Measurements from ENCODE around the gene RBBP8.

DNA sequence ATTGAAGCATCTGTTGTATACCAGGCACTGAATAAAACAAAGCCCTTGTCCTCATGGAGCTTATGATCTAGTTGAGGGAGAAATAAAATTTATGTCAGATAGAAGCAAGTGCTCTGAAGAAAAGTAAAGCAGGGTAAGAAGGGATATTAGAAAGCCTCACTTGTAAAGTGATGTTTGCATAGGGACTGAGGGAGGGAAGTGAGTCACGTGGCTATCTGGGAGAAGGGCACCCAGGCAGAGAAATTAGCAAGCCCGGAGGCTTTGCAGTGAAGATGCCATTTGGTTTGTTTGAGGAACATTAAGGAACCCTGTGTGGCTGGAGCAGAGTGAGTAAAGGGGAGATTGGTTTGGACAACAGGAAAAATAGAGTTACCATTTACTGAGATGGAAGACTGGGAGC, 52.1 kb downstream of the RBBP8 start:
- TF ChIP-seq FOXM1 (IDR thresholded peaks at IDR 0.05; ENCODE audit: borderline replicate concordance, low read depth), result no peak
- TF ChIP-seq TAF1 (IDR thresholded peaks at IDR 0.05; ENCODE audit: low read depth), result no peak
- no peak for TF ChIP-seq USF1 (IDR thresholded peaks at IDR 0.05)
- no peak for TF ChIP-seq EP300 (IDR thresholded peaks at IDR 0.05; ENCODE audit: borderline replicate concordance)
- TF ChIP-seq, protein P1, sequence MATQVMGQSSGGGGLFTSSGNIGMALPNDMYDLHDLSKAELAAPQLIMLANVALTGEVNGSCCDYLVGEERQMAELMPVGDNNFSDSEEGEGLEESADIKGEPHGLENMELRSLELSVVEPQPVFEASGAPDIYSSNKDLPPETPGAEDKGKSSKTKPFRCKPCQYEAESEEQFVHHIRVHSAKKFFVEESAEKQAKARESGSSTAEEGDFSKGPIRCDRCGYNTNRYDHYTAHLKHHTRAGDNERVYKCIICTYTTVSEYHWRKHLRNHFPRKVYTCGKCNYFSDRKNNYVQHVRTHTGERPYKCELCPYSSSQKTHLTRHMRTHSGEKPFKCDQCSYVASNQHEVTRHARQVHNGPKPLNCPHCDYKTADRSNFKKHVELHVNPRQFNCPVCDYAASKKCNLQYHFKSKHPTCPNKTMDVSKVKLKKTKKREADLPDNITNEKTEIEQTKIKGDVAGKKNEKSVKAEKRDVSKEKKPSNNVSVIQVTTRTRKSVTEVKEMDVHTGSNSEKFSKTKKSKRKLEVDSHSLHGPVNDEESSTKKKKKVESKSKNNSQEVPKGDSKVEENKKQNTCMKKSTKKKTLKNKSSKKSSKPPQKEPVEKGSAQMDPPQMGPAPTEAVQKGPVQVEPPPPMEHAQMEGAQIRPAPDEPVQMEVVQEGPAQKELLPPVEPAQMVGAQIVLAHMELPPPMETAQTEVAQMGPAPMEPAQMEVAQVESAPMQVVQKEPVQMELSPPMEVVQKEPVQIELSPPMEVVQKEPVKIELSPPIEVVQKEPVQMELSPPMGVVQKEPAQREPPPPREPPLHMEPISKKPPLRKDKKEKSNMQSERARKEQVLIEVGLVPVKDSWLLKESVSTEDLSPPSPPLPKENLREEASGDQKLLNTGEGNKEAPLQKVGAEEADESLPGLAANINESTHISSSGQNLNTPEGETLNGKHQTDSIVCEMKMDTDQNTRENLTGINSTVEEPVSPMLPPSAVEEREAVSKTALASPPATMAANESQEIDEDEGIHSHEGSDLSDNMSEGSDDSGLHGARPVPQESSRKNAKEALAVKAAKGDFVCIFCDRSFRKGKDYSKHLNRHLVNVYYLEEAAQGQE (IDR thresholded peaks at IDR 0.05; ENCODE audit: low read depth), result no peak
- TF ChIP-seq RAD21 (IDR thresholded peaks at IDR 0.05; ENCODE audit: low read depth), result no peak
- no peak for TF ChIP-seq TEAD4 (IDR thresholded peaks at IDR 0.05)
- TF ChIP-seq MAX (IDR thresholded peaks at IDR 0.05), result no peak
- TF ChIP-seq CREB1 (IDR thresholded peaks at IDR 0.05; ENCODE audit: low read depth), result no peak
- TF ChIP-seq EGR1 (IDR thresholded peaks at IDR 0.05), result no peak
- no peak for TF ChIP-seq YY1 (IDR thresholded peaks at IDR 0.05; ENCODE audit: low read depth)
- TF ChIP-seq ZBTB7A (IDR thresholded peaks at IDR 0.05; ENCODE audit: low read depth), result no peak
- no peak for TF ChIP-seq TCF12 (IDR thresholded peaks at IDR 0.05; ENCODE audit: low read depth)
- no peak for TF ChIP-seq NFIC (IDR thresholded peaks at IDR 0.05)
